Stimulated activated CD8-positive, alpha-beta memory T cell treated with anti-CD3 and anti-CD28 coated beads, Interleukin-7, amount 100 ng/mL, for 1 hour (primary cell): Measurements from ENCODE around the gene DERL2.
A peak's percentile ranks its signal among the peaks of the same experiment; 100 is the strongest.

Experiments
- DNase-seq, 2 donors: peaks; one replicate each; pipeline ENCODE4 v3.0.0-alpha.2; 2020; ENCODE audit warnings: low read depth in 2 of 2

Gene DERL2

GRCh38 chr17:5501685-5502084 lies 15.7 kb upstream of the DERL2 start:
- DNase-seq, result no peak

GRCh38 chr17:5500589-5501391 lies 14.8 kb upstream of the DERL2 start:
- DNase-seq, result peak; percentile 48 to 49

GRCh38 chr17:5500247-5500588 lies 14.2 kb upstream of the DERL2 start:
- no peak for DNase-seq

GRCh38 chr17:5499476-5500231 lies 13.7 kb upstream of the DERL2 start:
- DNase-seq, result no peak

- DNase-seq, result no peak
These were observed 7.0 kb upstream of the DERL2 start for GRCh38 chr17:5492970-5493369.

GRCh38 chr17:5488752-5489151 lies 2.8 kb upstream of the DERL2 start:
- DNase-seq, result no peak

- DNase-seq, result peak; percentile 86 to 91
These were observed 487 bp upstream of the DERL2 start, which contains the start of gene MIS12 for GRCh38 chr17:5486206-5487124. MIS12 (plus strand) TSS chr17:5486566; CDS start chr17:5488863, 2,297 bp downstream.

- DNase-seq, result no peak
These were observed 4.5 kb downstream of the DERL2 start for GRCh38 chr17:5481451-5481850.

GRCh38 chr17:5480962-5481361 lies 5.0 kb downstream of the DERL2 start:
- DNase-seq, result no peak

GRCh38 chr17:5478992-5479391 lies 7.0 kb downstream of the DERL2 start:
- DNase-seq, result no peak

GRCh38 chr17:5473906-5474305 lies 12.1 kb downstream of the DERL2 start:
- DNase-seq, result no peak

- no peak for DNase-seq
These were observed 13.5 kb downstream of the DERL2 start for GRCh38 chr17:5472511-5472910.

- no peak for DNase-seq
These were observed 17.9 kb downstream of the DERL2 start for GRCh38 chr17:5468075-5468473.

GRCh38 chr17:5467416-5467815 lies 18.6 kb downstream of the DERL2 start:
- DNase-seq, result no peak

GRCh38 chr17:5466295-5466694 lies 19.7 kb downstream of the DERL2 start:
- DNase-seq, result no peak

- no peak for DNase-seq
These were observed 21.1 kb downstream of the DERL2 start for GRCh38 chr17:5464717-5465507.

- DNase-seq, result no peak
These were observed 39.2 kb downstream of the DERL2 start for GRCh38 chr17:5446786-5447185.

- no peak for DNase-seq
These were observed 41.8 kb downstream of the DERL2 start for GRCh38 chr17:5444209-5444608.

GRCh38 chr17:5443728-5444127 lies 42.2 kb downstream of the DERL2 start:
- DNase-seq, result no peak

- no peak for DNase-seq
These were observed 46.6 kb downstream of the DERL2 start for GRCh38 chr17:5439446-5439764.

GRCh38 chr17:5438716-5439445 lies 47.1 kb downstream of the DERL2 start, which contains the start of gene C1QBP:
C1QBP (minus strand) TSS chr17:5439155; CDS start chr17:5439073, 82 bp downstream.
- peak; percentile 88 to 89 for DNase-seq
